CD4-positive, CD25-positive, alpha-beta regulatory T cell (primary cell): ENCODE measurements around the gene KCNF1. TPM values are rescaled to one million over a fixed set of nuclear protein-coding genes. Genes with fewer than 3 reads are reported as not detected.

Experiments
- ATAC-seq, 2 donors: fragments of 150-1000 bp; cut with Tn5 transposase; one replicate each; pipeline ENCODE4 v1.10.0; 2021; ENCODE audit warnings: low read depth in 2 of 2, moderate number of reproducible peaks in 2 of 2, moderate library complexity in 1 of 2
- DNase-seq, 3 donors: peaks; one replicate each; pipeline versions ENCODE4 v3.0.0 to v3.0.0-alpha.2; 2012 to 2022; ENCODE audit warnings: mixed read lengths in 1 of 3
- H3K27ac ChIP-seq: one replicate; pipeline ENCODE4 v1.7.0; 2013; ENCODE audit warnings: mild to moderate bottlenecking, low read length; ENCODE audit not compliant: insufficient read depth, poor library complexity, severe bottlenecking
- H3K27me3 ChIP-seq: one replicate; pipeline ENCODE4 v1.7.0; 2013; ENCODE audit warnings: low read length; ENCODE audit not compliant: control insufficient read depth, insufficient read depth
- H3K36me3 ChIP-seq: one replicate; pipeline ENCODE4 v1.7.0; 2013; ENCODE audit warnings: mild to moderate bottlenecking, low read length, moderate library complexity; ENCODE audit not compliant: control insufficient read depth, insufficient read depth
- H3K4me1 ChIP-seq: 2 replicates; pipeline ENCODE4 v1.7.0; 2013; ENCODE audit warnings: mild to moderate bottlenecking, low read length; ENCODE audit not compliant: insufficient read depth, control insufficient read depth, poor library complexity, severe bottlenecking
- H3K4me3 ChIP-seq: one replicate; pipeline ENCODE4 v1.7.0; 2013; ENCODE audit warnings: low read depth, mild to moderate bottlenecking, low read length, moderate library complexity
- H3K9me3 ChIP-seq, 2 experiments: 1 replicate in 1 of 2; 2 replicates in 1 of 2; pipeline ENCODE4 v1.7.0; 2013; ENCODE audit warnings: low read length in 2 of 2, mild to moderate bottlenecking in 1 of 2, moderate library complexity in 1 of 2; ENCODE audit not compliant: control insufficient read depth in 2 of 2
- H3K27ac Mint-ChIP-seq, 3 donors: one replicate each; pipeline ENCODE4 v1.8.0; 2020 to 2022; ENCODE audit warnings: mild to moderate bottlenecking in 3 of 3, mixed read lengths in 3 of 3, moderate library complexity in 2 of 3
- H3K27me3 Mint-ChIP-seq: one replicate; pipeline ENCODE4 v1.8.0; 2022; ENCODE audit warnings: mild to moderate bottlenecking, mixed read lengths
- H3K36me3 Mint-ChIP-seq: one replicate; pipeline ENCODE4 v1.8.0; 2020; ENCODE audit warnings: mixed read lengths
- H3K4me1 Mint-ChIP-seq, 4 donors: one replicate each; pipeline ENCODE4 v1.8.0; 2020 to 2022; ENCODE audit warnings: mixed read lengths in 4 of 4, mild to moderate bottlenecking in 1 of 4
- H3K4me3 Mint-ChIP-seq, 4 donors: one replicate each; pipeline ENCODE4 v1.8.0; 2020 to 2022; ENCODE audit warnings: mild to moderate bottlenecking in 4 of 4, mixed read lengths in 4 of 4, moderate library complexity in 3 of 4
- H3K9me3 Mint-ChIP-seq, 7 donors: one replicate each; pipeline ENCODE4 v1.8.0; 2020 to 2022; ENCODE audit warnings: mixed read lengths in 7 of 7, mild to moderate bottlenecking in 3 of 7, moderate library complexity in 2 of 7
- polyA plus RNA-seq, 4 donors: library from polyadenylated mRNA; unstranded; fragments of 300-500 nt; fragmentation: Illumina TruSeq; gene quantifications; one replicate each; pipeline ENCODE4 v1.2.3, GENCODE V29; 2021
- total RNA-seq: library from RNA; stranded (reverse); gene quantifications from one replicate; pipeline ENCODE4 v1.2.3, GENCODE V29; 2022

KCNF1 gene
- total and polyA plus RNA-seq, 5 donors from 2014 or later, result not detected

- ATAC-seq (no peak), DNase-seq (no peak)
- no peaks in the 10 kb centered on the region for H3K9me3 ChIP-seq
- H3K4me1 Mint-ChIP-seq, result peaks cover 0 to 6% (median 0%) of the 10 kb centered on the region in 4 donors
- H3K4me1 ChIP-seq, result no peaks in the 10 kb centered on the region
- H3K27me3 Mint-ChIP-seq, result peaks cover 43% of the 10 kb centered on the region
- H3K36me3 Mint-ChIP-seq, result no peaks in the 10 kb centered on the region
- no peaks in the 10 kb centered on the region for H3K36me3 ChIP-seq
- H3K9me3 Mint-ChIP-seq, result peaks cover 0 to 4% (median 0%) of the 10 kb centered on the region in 7 donors
- peaks cover 8% of the 10 kb centered on the region for H3K27me3 ChIP-seq
- no peak overlapping the region for H3K4me3 ChIP-seq
- H3K4me3 Mint-ChIP-seq, result no peak overlapping the region
- no peak overlapping the region for H3K27ac Mint-ChIP-seq
- no peak overlapping the region for H3K27ac ChIP-seq
Measured at GRCh38 chr2:10914272-10914693, 2.5 kb downstream of the KCNF1 start.

DNA sequence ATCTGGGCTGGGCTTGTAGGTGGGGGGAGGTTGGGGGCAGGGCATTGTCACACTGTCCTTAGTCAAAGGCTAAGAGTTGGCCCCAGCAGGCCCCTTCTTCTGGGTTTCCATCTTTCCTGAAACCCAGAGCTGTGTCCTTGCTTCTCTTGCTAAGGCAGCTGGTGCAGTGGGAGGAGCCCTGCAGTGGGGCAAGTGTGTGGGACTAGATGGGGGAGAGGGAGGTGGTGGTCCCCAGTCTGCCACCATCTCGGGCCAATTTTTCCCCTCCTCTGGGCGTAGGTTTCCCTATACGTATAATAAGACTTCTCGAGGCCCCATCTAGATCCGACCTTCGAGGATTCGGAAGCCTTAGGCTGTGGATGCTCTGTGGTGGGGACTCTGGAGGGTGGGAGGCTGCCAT, 3.5 kb downstream of the KCNF1 start:
- no peak overlapping the region for H3K4me3 ChIP-seq
- peaks cover 0 to 4% (median 0%) of the 10 kb centered on the region in 7 donors for H3K9me3 Mint-ChIP-seq
- DNase-seq (no peak), ATAC-seq (no peak)
- no peaks in the 10 kb centered on the region for H3K36me3 Mint-ChIP-seq
- no peak overlapping the region for H3K4me3 Mint-ChIP-seq
- no peak overlapping the region for H3K27ac Mint-ChIP-seq
- peaks cover 3% of the 10 kb centered on the region for H3K27me3 ChIP-seq
- peaks cover 36% of the 10 kb centered on the region for H3K27me3 Mint-ChIP-seq
- H3K4me1 Mint-ChIP-seq, result peaks cover 0 to 6% (median 0%) of the 10 kb centered on the region in 4 donors
- no peak overlapping the region for H3K27ac ChIP-seq
- no peaks in the 10 kb centered on the region for H3K36me3 ChIP-seq
- no peaks in the 10 kb centered on the region for H3K4me1 ChIP-seq
- H3K9me3 ChIP-seq, result no peaks in the 10 kb centered on the region

- H3K4me3 Mint-ChIP-seq, result no peak overlapping the region
- no peak overlapping the region for H3K27ac Mint-ChIP-seq
- ATAC-seq (no peak), DNase-seq (no peak)
- peaks cover 0 to 4% (median 0%) of the 10 kb centered on the region in 7 donors for H3K9me3 Mint-ChIP-seq
- H3K36me3 Mint-ChIP-seq, result no peaks in the 10 kb centered on the region
- Histone ChIP-seq H3K9me3 (no peaks in the 10 kb centered on the region), H3K36me3 (no peaks in the 10 kb centered on the region), H3K4me3 (no peak overlapping the region), H3K27ac (no peak overlapping the region), H3K27me3 (peaks cover 3% of the 10 kb centered on the region), H3K4me1 (no peaks in the 10 kb centered on the region)
- H3K27me3 Mint-ChIP-seq, result peaks cover 32% of the 10 kb centered on the region
- peaks cover 0 to 5% (median 0%) of the 10 kb centered on the region in 4 donors for H3K4me1 Mint-ChIP-seq
Measured at GRCh38 chr2:10915731-10916276, 4.1 kb downstream of the KCNF1 start.

DNA sequence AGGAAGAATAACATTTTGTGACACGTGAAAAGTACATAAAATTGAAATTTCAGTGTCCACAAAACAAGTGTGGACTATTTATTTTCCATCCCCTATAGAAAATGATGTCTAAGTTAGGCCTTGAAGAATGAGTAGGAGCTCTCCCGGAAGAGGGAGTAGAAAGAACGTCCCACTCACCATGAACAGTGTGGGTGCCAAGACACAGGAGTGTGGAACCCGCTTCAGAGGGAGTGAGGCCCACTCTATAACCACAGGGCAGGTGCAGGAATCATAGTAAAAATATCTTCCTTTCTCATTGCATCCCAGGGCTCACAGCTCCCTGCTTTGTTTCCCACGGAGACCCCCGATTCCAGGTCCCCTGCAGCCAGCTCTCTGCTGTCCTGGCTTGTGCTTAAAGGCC, 5.2 kb downstream of the KCNF1 start:
- Histone ChIP-seq H3K9me3 (no peaks in the 10 kb centered on the region), H3K4me1 (no peaks in the 10 kb centered on the region), H3K36me3 (no peaks in the 10 kb centered on the region), H3K27ac (no peak overlapping the region), H3K27me3 (no peaks in the 10 kb centered on the region), H3K4me3 (no peak overlapping the region)
- H3K36me3 Mint-ChIP-seq, result no peaks in the 10 kb centered on the region
- H3K4me1 Mint-ChIP-seq, result peaks cover 0 to 2% (median 0%) of the 10 kb centered on the region in 4 donors
- peaks cover 0 to 3% (median 0%) of the 10 kb centered on the region in 7 donors for H3K9me3 Mint-ChIP-seq
- ATAC-seq (no peak), DNase-seq (no peak)
- H3K4me3 Mint-ChIP-seq, result no peak overlapping the region
- H3K27ac Mint-ChIP-seq, result no peak overlapping the region
- H3K27me3 Mint-ChIP-seq, result peaks cover 24% of the 10 kb centered on the region

GRCh38 chr2:10917927-10918326, 6.2 kb downstream of the KCNF1 start:
- H3K9me3 ChIP-seq, result no peaks in the 10 kb centered on the region
- Mint-ChIP-seq H3K4me3 (no peak overlapping the region), H3K27me3 (peaks cover 17% of the 10 kb centered on the region), H3K9me3 (peaks cover 0 to 3% (median 0%) of the 10 kb centered on the region in 7 donors), H3K27ac (peak overlapping the region in 1 of 3 donors; percentile 5), H3K4me1 (no peaks in the 10 kb centered on the region), H3K36me3 (no peaks in the 10 kb centered on the region)
- DNase-seq (no peak), ATAC-seq (no peak)
- H3K36me3 ChIP-seq, result no peaks in the 10 kb centered on the region
- no peak overlapping the region for H3K4me3 ChIP-seq
- no peak overlapping the region for H3K27ac ChIP-seq
- H3K27me3 ChIP-seq, result no peaks in the 10 kb centered on the region
- H3K4me1 ChIP-seq, result no peaks in the 10 kb centered on the region

DNA sequence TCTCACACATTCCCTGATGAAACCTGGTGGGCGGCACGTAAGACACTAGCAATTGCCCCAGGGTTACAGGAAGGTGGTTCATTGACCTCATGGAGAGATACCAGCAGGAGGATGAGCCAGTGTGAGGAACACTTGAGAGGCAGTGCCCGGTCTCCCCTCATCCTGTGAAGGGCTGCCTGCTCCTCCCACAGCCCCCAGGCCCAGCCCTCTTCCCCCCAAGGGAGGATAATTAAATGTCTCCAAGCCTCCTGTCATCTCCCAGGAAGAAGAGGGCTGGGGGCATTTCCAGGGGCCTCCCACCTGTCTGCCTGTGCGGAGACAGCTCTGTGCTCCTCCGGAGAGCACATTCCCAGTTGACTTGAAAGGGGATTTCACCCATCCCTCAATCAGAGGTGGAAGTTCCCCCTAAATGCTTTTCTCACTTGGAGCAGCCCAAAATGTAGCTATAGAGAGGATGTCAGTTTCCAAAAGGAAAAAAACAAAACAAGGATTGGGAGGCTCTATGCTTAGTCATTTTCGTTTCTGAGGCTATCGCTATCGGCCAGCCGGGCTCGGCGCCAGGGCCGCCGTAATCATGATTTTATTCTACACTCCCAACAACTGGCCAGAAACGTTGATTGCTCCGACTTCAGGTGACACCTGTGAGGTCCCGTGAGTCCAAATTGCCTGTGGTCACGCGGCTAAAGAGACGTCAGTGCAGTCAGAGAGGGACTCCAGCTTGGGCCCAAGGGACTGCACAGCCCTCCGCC, 7.1 kb downstream of the KCNF1 start:
- H3K27me3 ChIP-seq, result no peaks in the 10 kb centered on the region
- Mint-ChIP-seq H3K27me3 (peaks cover 13% of the 10 kb centered on the region), H3K36me3 (no peaks in the 10 kb centered on the region), H3K4me3 (no peak overlapping the region), H3K27ac (no peak overlapping the region), H3K9me3 (peaks cover 0 to 3% (median 0%) of the 10 kb centered on the region in 7 donors), H3K4me1 (no peaks in the 10 kb centered on the region)
- ATAC-seq (no peak), DNase-seq (no peak)
- no peak overlapping the region for H3K4me3 ChIP-seq
- H3K27ac ChIP-seq, result no peak overlapping the region
- no peaks in the 10 kb centered on the region for H3K4me1 ChIP-seq
- no peaks in the 10 kb centered on the region for H3K9me3 ChIP-seq
- H3K36me3 ChIP-seq, result no peaks in the 10 kb centered on the region

DNA sequence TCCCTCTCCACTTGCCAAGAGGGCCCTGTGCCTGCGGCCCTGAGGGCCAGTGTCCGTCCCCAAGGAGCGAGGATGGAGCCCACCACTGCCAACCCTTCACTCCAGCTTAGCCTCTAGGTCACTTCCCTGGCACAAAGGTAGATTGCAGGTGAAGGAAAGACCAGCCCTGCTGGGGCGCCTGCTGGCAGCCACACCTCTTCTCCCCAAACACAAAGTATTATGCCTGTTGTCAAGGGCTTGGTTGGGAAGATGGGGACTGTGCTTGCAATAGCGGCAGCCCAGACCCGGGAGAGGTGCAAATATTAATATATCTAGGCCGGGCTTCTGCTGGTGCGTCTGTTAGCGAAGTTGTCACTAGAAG, 7.7 kb downstream of the KCNF1 start:
- H3K27me3 Mint-ChIP-seq, result peaks cover 11% of the 10 kb centered on the region
- H3K9me3 Mint-ChIP-seq, result peaks cover 0 to 3% (median 0%) of the 10 kb centered on the region in 7 donors
- ATAC-seq, result no peak

More for the DNA sequence above, 7.7 kb downstream of the KCNF1 start:
- H3K36me3 ChIP-seq, result no peaks in the 10 kb centered on the region
- H3K4me1 ChIP-seq, result no peaks in the 10 kb centered on the region
- H3K27ac ChIP-seq, result no peak overlapping the region
- H3K4me3 Mint-ChIP-seq, result no peak overlapping the region
- DNase-seq, result no peak
- H3K27ac Mint-ChIP-seq, result no peak overlapping the region
- H3K36me3 Mint-ChIP-seq, result no peaks in the 10 kb centered on the region
- H3K9me3 ChIP-seq, result no peaks in the 10 kb centered on the region
- no peaks in the 10 kb centered on the region for H3K27me3 ChIP-seq
- no peak overlapping the region for H3K4me3 ChIP-seq
- H3K4me1 Mint-ChIP-seq, result no peaks in the 10 kb centered on the region
